HG02763 (cell line): Measurements from ENCODE around the gene ABCB11.

Experiments used
- ATAC-seq: cut with Tn5 transposase; IDR thresholded peaks from one replicate; pipeline ENCODE4 v1.9.1; 2021; ENCODE audit warnings: mild to moderate bottlenecking, moderate library complexity; ENCODE audit not compliant: unreplicated experiment

The ABCB11 gene

DNA sequence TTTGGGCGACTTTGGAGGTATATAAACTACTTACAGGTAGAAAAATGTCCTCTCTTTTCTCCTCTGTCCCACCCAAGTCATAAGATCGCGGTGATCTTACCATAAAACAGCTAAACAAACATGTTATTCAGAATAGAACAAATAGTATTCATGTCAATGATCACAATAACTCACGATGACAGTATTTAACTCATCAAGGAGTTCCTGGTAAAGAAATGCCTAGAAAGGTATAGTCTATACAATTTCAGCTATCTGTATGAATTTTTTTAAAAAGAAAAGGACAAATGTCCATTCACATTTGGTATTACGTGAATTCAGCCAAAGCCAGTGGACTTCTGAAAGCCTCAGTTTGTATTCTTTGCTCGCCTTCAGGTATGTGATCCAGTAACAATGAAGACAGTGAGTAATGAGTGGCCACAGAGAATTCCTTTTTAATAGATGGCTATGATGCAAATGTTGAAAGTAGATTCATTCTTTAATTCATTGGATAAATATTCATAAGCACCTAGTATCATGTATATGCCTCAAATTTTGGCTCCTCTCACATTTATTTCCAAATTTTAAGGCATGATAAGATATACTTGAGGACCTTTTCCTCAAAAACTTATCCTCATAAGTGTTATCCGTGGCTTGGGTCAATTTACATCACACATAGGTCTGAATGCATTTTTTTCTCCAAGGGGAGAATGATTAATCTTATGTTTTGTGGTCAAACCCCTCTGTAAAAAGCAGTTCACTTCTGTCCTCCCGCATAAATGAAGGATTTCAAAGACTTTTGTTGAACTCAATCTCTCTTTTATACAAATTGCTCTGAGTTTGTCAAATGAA, 20.3 kb downstream of the ABCB11 start:
- ATAC-seq, result no peak

DNA sequence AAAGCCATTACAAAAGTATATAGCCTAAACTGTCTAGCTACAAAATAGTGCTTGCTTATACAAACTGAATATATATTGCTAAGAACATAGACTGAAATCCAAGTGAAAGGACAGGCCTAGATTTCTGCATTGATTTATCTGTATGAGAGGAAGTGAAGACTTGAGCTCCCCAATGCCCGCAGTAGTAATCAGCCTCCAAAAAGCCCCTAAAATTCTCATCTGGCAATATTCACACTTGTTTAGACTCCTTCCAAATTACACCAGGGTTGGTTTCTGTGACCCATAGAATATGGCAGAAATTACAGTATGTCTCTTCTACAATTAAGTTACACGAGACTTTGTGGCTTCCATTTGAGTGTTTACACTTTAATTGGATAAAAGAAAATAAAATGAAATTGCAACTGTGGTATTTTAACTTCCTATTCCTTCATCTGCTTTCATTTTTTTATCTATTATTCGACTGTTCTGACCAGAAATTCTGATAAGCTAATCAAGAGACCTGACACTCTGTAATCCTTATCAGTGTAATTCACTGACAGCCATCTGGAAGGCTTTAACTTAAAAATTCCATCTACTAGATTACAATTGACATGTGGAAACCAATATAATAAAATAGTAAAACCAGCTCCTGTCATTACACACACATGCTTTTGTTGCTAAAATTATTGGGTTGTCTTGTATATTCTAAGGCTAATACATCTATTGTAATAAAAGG, 21.1 kb downstream of the ABCB11 start:
- no peak for ATAC-seq

DNA sequence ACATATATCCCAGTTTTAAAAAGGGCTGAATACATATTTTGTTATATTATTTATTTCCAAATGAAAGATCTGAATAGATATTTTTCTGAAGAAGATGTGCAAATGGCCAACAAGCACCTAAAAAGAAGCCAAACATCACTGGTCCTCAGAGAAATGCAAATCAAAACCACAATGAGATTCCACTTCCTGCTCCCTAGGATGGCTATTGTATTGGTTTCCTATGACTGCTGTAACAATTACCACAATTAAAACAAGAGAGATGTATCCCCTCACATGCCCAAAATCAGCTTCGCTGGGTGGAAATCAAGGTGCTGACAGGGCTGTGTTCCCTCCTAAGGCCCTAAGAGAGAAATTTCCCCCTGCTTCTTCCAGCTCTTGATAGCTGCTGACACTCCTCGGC, 23.2 kb downstream of the ABCB11 start:
- ATAC-seq, result no peak

DNA sequence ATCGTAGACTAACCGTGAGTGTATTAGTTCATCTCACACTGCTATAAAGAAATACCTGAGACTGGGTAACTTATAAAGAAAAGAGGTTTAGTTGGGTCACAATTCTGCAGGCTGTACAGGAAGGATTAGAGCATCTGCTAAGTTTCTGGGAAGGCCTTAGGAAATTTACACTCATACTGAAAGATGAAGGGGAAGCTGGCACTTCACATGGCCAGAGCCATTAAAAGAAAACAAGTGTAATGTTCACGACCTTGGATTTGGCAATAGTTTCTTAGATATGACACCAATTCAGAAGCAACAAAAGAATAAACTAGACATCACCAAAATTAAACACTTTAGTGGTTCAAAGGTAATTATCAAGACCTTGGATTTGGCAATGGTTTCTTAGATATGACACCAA, 23.8 kb downstream of the ABCB11 start:
- ATAC-seq, result no peak

DNA sequence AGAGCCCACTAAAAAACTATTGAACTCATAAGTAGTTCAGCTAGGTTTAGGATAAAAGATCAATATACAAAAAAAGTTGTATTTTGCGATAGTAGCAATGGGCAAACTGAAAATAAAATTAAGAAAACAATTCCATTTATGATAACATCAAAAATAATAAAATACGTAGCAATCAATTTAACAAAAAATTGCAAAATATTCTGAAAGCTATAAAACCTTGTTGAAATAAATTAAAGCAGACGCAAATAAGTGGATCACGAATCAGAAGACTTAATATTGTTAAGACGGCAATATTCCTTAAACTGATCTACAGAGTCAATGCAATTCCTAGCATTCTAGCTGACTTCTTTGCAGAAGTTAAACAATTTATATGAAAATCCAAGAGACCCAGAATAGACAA, 24.5 kb downstream of the ABCB11 start:
- no peak for ATAC-seq

DNA sequence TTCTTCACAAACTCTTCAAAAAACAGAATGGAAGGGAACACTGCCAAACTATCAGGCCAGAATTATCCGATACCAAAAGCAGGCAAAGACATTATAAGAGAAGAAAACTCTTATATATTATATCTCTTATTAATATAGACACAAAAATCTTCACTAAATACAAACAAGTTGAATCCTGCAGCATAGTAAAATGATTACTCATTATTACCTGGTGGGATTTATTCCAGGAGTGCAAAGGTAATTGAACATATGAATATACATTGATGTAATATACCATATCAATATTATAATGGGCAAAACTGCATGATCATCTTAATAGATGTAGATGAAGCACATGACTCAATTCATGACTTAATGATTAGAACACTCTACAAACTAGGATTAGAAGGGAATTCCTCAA, 25.1 kb downstream of the ABCB11 start:
- no peak for ATAC-seq

DNA sequence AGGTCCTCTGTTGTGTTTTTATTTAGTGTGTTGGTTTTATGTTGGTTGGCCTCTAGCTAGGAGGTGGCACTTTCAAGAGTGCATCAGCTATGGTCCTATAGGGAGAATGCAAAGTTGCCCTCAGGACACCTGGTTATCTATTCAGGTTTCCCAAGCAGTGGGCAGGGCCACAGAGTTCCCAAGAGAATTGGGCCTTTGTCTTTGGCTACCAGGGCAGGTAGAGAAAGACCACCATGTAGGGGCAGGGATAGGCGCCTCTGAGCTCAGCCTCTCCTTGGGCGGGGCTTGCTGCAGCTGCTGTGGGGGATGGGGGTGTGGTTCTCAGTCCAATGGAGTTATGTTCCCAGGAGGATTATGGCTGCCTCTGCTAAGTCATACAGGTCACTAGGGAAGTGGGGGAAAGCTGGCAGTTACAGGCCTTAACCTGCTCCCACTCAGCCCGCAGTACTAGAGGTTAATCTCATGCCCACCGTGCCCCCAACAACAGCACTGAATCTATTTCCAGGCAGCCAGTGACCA, 26.0 kb downstream of the ABCB11 start:
- no peak for ATAC-seq

DNA sequence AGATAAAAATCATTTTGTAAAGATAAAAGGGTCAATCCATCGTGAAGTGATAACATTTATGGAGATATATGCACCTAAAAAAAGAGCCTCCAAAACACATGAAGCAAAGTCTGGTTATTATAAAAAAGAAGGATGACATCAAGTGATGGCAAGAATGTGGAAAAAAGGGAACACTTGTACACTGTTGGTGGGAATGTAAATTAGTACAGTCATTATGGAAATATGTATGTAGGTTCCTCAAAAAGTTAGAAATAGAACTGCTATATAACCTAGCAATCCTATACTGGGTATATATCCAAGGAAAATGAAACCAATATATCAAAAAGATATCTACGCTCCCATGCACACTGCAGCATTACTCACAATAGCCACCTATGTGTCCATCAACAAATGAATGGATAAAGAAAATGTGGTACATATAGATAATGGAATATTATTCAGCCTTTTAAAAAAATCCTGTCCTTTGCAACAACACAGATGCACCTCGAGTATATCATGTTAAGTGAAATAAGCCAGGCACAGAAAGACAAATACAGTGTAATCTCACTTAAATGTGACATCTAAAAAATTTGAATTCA, 28.9 kb downstream of the ABCB11 start:
- ATAC-seq, result no peak

DNA sequence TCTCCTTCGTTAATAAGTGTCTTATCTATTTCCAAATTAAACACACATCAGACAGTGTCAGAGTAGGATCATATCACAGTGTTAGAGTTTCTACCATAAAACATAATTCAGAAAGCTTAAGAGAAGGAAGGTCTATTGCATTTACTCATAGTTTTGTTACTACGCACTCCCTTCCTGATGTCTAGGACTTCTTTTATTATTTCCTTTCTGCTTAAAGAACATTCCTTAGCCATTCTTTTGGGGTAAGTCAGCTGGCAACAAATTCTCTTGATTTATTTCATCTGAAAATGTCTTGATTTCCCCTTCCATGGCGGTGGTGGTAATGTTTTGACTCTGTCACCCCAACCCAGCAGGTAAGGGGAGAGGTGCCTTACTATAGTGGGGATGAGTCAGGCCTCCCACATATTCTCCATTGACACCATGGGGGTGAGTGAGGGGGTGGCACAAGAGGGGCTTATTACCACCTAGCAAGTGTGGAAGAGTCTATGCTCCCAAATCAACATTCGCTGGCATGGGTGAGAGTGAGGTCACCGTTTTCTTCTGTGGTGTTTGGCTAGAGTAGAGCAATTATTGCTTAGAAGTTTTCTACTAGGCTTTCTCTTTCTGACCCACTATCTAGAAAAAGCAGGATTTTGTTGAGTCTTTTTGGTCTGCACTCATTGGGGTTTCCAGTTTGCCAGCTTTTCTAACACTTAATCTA, 29.9 kb downstream of the ABCB11 start:
- ATAC-seq, result no peak

DNA sequence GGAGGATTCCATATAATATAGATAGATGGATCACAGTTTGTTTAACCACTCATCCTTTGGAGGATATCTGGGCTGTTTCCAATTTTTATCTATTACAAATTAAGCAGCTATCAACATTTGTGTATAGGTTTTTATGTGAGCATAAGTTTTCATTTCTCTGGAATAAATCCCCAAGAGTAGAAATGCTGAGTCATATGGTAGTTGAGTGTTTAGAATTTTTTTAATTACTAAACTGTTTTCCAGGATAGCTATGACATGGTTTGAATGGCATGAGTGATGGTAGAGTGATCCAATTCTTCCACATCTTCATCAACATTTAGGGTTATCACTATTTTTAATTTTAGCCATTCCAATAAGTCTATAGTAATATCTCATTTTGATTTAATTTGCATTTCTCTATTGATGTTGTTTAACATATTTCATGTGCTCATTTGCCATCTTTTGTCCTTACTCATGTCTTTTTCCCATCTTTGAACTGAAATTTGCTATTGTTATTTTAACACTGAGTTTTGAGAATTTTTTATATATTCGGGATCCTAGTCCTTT, 31.4 kb downstream of the ABCB11 start:
- no peak for ATAC-seq

DNA sequence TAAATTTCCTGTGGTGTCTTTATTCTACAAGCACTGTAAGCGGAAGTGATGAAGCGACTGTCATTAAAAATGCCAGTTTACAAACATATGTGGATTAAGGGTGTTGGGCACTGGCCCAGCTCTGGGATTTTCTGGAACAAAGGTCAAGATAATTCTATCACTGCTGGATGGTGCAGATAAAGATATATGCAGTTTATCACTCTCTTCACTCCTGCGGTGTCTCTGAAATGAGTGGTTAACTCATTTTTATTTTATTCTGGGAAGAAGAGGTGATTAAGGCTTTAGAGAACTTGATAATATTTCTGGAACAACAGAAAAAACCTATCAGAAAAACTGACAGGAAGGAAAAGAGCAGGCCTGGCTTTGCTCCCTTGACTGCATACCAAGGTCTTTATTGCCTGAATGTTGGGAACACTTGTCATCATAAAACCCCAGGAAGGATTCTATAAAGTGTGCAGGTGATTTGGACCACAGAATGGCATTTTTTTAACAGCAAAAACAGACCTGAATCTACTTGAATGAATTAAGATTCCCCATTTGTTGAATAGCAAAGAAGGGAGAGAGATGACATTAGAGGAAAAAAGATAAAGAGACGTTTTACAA, 32.4 kb downstream of the ABCB11 start:
- no peak for ATAC-seq

DNA sequence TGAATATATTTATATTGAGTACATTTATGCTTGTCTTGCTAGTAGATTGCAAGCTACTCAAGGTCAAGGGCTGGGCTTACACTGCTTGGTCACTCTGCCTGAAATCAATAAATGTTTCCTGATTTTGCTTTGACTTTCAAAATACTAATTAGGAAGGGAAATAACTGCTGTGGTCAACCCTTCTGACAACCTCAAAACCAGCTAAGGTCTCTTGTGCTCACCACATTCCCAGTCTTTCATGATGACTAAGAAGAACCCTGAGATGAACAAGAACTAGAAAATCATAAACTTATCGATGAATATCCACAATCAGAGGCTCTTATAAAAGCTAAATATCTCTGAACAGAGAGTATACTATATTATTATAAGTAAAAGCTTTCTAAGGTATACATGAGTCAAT, 33.3 kb downstream of the ABCB11 start:
- ATAC-seq, result no peak

DNA sequence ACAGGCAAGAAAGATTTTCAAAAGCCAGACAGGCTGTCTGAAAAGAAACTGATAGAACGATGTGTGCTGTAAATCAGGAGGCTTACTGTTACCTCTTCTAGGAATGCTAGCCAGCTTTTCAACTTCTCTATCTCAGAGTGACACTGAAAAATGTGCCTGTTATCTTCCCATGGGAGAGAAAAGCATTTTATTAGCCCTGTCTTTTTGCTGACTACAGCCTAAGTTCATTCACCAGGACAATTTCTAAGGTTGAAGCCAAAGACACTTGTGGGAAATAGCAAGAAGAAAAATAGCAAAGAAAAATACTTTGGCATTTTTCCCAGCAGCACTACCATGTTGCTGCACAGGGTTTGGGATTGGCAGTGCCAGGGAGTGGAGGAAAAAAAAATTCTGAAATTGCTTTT, 34.0 kb downstream of the ABCB11 start:
- ATAC-seq, result no peak

DNA sequence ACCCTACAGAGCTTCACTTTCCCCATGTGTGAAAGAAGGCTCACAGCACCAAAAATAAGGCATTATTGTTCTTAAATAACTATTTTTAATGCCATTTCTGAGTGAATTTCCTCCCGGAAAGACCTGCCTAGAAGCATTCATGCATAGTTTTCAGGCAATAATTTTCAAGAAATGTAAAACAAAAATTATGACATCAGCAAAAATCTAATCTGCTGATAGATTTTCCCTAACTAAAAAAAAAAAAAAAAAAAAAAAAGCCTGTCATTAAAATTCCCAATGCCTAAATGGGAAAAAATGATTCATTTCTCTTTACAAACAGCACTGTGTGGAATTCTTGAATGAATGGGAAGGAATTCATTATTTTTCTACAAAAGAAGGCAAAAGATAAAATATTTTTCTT, 35.4 kb downstream of the ABCB11 start:
- no peak for ATAC-seq

DNA sequence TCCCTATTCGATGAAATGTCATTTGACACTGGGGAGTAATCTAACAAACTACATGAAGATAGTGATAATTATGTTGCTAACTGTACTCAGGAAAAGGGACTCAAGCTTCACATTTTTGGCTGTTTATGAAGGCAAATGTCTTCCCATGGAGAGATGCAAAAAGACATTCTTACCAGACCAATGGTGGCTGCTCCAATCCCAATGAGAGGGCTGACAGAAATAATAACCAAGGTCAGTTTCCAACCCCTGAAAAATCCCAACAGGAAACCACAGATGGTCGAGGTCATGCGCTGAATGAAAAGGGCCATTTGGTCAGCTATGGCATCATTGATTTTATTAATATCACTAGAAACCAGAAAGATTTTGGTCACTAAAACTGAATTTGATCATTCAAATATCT, 37.6 kb downstream of the ABCB11 start:
- no peak for ATAC-seq

DNA sequence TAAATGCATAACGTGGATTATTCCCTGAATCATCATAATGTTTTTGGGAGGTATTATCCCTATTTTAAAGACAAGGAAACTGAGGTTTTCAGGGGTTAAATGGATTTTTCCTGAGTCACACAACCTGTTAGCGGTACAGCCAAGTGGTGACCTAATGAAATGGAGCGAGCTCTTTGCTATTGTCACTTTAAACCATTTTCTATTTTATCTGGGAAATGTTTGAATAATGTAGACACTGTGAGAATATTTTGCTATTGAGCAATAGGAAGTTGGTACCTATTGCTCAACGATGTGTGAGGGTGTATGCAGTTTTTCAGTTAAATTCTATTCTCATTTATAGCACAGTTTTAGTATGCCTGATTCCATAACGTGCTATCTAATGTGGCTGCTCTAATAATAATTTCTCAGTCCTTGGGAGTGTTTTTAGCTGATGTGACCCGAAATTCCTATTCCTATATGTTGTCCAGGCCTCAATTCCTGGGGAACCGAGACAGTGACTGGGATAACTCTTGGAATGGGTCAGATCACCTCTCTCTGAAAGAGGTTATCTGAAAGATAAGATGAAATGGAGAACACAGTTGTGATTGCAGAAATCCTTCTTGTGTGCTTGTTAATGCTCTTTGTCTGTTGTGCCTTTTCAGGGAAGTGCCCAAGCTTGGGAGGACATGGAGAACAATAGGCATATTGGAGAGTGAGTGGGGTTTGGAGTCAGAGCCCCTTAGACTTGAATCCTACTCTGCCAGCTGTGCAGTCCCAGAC, 38.4 kb downstream of the ABCB11 start:
- no peak for ATAC-seq

DNA sequence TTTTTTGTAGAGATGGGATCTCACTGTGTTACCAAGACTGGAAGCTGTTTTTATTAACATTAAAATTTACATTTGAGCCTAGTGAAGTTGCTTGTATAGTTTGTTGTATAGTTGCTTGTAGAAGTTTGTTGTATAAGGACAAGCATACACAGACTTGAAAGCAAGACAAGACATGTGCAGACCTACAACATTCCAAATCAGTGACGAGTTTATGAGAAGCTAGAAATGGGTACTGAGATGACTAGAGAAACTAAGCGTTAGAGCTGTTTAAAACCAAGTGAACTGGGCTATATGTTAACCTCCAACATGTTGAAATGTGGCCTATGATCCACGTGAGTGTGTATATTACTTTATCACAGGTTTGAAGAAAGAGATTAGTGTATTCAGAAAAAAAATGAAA, 39.1 kb downstream of the ABCB11 start:
- no peak for ATAC-seq

DNA sequence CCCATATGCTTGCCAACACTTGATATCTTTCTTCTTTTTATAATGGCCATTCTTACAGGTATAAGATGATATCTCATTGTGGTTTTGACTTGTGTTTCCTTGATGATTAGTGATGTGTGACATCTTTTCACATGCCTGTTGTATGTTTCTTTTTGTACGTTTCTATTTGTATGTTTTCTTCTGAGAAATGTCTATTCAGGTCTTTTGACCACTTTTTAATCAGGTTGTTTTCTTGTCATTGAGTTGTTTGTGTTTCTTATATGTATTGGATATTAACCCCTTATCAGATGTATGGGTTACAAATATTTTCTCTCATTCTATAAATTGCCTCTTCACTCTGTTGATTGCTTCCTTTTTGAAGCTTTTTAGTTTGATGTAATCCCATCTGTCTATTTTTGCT, 42.4 kb downstream of the ABCB11 start:
- ATAC-seq, result no peak

DNA sequence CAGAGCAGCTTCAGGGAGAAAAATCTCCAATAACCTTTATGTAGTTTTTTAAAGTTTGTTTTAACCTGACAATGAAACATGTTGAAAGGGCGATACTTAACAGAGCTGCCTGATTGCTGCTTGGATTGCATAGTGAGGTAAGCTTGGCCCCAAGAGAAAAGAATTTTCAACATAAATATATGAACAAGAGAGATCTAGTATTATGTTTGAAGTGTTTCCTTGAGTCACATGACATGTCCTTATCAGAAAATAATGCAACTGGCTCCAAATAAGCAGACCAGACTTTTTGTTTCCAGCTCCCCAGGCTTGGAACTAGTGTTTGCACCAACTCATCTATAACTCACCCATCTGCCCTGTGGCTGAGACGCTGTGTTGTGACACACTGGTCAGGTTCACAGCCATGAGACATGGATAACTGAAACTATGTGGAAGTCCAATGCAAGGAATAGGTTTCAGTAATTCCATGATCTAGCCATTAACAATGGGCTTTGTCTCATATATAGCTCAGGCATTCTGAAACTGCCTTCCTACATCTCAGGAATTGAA, 44.7 kb downstream of the ABCB11 start:
- ATAC-seq, result no peak

DNA sequence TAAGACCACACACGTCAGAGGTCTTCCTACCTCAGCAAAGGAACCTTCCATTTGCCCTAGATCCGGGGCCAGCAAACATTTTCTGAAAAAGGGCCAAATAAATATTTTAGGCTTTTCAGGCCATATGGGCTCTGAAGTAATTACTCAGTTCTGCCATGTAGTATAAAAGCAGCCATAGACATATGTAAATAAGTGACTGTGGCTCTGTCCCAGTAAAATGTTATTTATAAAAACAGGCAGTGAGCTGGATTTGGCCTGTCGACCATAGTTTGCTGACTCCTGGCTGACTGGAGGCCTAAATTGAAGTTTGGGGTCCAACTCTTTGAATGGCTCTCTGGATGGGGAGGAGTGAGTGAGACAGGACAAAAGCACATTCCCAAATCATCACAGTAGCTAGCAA, 49.5 kb downstream of the ABCB11 start:
- no peak for ATAC-seq
